K562 (cell line): ENCODE measurements around the gene SFXN2. TPM values are rescaled to one million over a fixed set of nuclear protein-coding genes. Genes with fewer than 3 reads are reported as not detected.

ENCODE experiments used
- CTCF ChIP-seq, 3 experiments: IDR thresholded peaks in 2 of 3; conservative IDR thresholded peaks in 1 of 3; 2 replicates each; pipeline ENCODE4 v1.5.1; 2011 to 2012; ENCODE audit warnings: low read length in 3 of 3, mild to moderate bottlenecking in 3 of 3, control low read depth in 2 of 3, improper control_type of control experiment in 1 of 3, inconsistent platforms in 1 of 3, low read depth in 1 of 3, mixed read lengths in 1 of 3, moderate library complexity in 1 of 3; ENCODE audit not compliant: insufficient read depth in 2 of 3
- EZH2 ChIP-seq: IDR thresholded peaks from 2 replicates; pipeline ENCODE4 v1.6.1; 2012; ENCODE audit warnings: low read depth, mild to moderate bottlenecking, inconsistent platforms, low read length, borderline replicate concordance
- FOXK2 ChIP-seq, 2 experiments: fragments of 450-650 bp; IDR thresholded peaks in 1 of 2; conservative IDR thresholded peaks in 1 of 2; 2 replicates each; pipeline ENCODE4 v1.6.1; 2016; ENCODE audit warnings: low read depth in 2 of 2, mild to moderate bottlenecking in 1 of 2
- HIVEP1 ChIP-seq: fragments of 250-450 bp; sonication (Bioruptor Pico); IDR thresholded peaks from 2 replicates; pipeline ENCODE4 v1.4.0; 2020; ENCODE audit warnings: mild to moderate bottlenecking
- MAZ ChIP-seq, 2 experiments: fragments of 450-650 bp in 1 of 2; sonication (generic) in 1 of 2; formaldehyde crosslinking; IDR thresholded peaks in 1 of 2; conservative IDR thresholded peaks in 1 of 2; 2 replicates each; pipeline versions ENCODE4 v1.4.0 to v1.5.0; 2020; ENCODE audit warnings: mild to moderate bottlenecking in 1 of 2, missing genetic modification reagents in 1 of 2
- MLLT1 ChIP-seq, 2 experiments: fragments of 450-650 bp; IDR thresholded peaks; 2 replicates each; pipeline ENCODE4 v1.6.1; 2016
- MNT ChIP-seq, 2 experiments: fragments of 450-650 bp; conservative IDR thresholded peaks; 2 replicates each; pipeline ENCODE4 v1.6.1; 2017; ENCODE audit warnings: mild to moderate bottlenecking in 2 of 2, moderate library complexity in 2 of 2
- NKRF ChIP-seq: fragments of 450-650 bp; IDR thresholded peaks from 2 replicates; pipeline ENCODE4 v1.6.1; 2016; ENCODE audit warnings: borderline replicate concordance
- PURB ChIP-seq: sonication (generic); formaldehyde crosslinking; IDR thresholded peaks from 2 replicates; pipeline ENCODE4 v1.9.0; 2021; ENCODE audit warnings: low read depth, mild to moderate bottlenecking, missing genetic modification reagents
- RFX7 ChIP-seq: fragments of 250-450 bp; sonication (Bioruptor Pico); IDR thresholded peaks from 2 replicates; pipeline ENCODE4 v1.5.1; 2021; ENCODE audit warnings: mild to moderate bottlenecking
- SMC3 ChIP-seq: conservative IDR thresholded peaks from 2 replicates; pipeline ENCODE4 v1.6.1; 2011; ENCODE audit warnings: low read depth, low read length, improper control_type of control experiment; ENCODE audit not compliant: insufficient read depth
- SP1 ChIP-seq: sonication (generic); formaldehyde crosslinking; IDR thresholded peaks from 2 replicates; pipeline ENCODE4 v1.8.1; 2022; ENCODE audit warnings: mild to moderate bottlenecking, missing genetic modification reagents
- TSC22D4 ChIP-seq: fragments of 450-650 bp; IDR thresholded peaks from 2 replicates; pipeline ENCODE4 v1.6.1; 2016; ENCODE audit warnings: missing genetic modification characterization, missing biosample characterization, control low read depth
- ZBTB17 ChIP-seq: fragments of 450-650 bp; formaldehyde crosslinking; IDR thresholded peaks from 2 replicates; pipeline ENCODE4 v1.4.0; 2020; ENCODE audit warnings: mild to moderate bottlenecking
- ZBTB33 ChIP-seq: sonication (generic); formaldehyde crosslinking; IDR thresholded peaks from 2 replicates; pipeline ENCODE4 v1.8.1; 2023; ENCODE audit warnings: mild to moderate bottlenecking, missing genetic modification reagents
- ZKSCAN1 ChIP-seq: fragments of 150-350 bp; IDR thresholded peaks from 2 replicates; pipeline ENCODE4 v1.6.1; 2016; ENCODE audit warnings: low read depth, low read length
- polyA plus RNA-seq, 8 experiments: library from polyadenylated mRNA; depleted of rRNA in 4 of 8; stranded (reverse) in 5 of 8; unstranded in 3 of 8; fragments of >200 nt; fragmentation: Nextera tagmentation in 2 of 8; fragmentation: Illumina TruSeq in 1 of 8; extraction: Ambion mirVana in 2 of 8; extraction: Trizol in 1 of 8; gene quantifications; 2 replicates each; pipeline versions ENCODE4 v1.2.1 to v1.2.3, GENCODE V29; 2011 to 2014; ENCODE audit warnings: inconsistent platforms in 1 of 8, missing spikeins in 1 of 8
- total RNA-seq, 7 experiments: library from RNA; depleted of rRNA in 6 of 7; stranded (reverse); fragments of >200 nt in 6 of 7; fragmentation: Illumina TruSeq in 2 of 7; extraction: Trizol in 2 of 7; gene quantifications; 2 replicates each; pipeline versions ENCODE4 v1.2.1 to v1.2.3, GENCODE V29; 2011 to 2021; ENCODE audit warnings: low replicate concordance in 1 of 7

The SFXN2 gene
- total and polyA plus RNA-seq, 9 of the 15 experiments (the other 6 are each of a cell fraction or from before 2014, with no cell fraction given), result 7.3 to 23.8 (median 15.7) TPM

GRCh38 chr10:102729029-102730026, 14.9 kb downstream of the SFXN2 start (continued):
- TF ChIP-seq MAZ (CRISPR knock-in tag; conservative IDR thresholded peaks at IDR 0.05 in 1 of 2, IDR thresholded peaks at IDR 0.05 in 1 of 2) (0 out of 4 replicates have a peak, but pooled peaks of 1 of the 2 experiments have one; percentile 9), CTCF (IDR thresholded peaks at IDR 0.05 in 2 of 3, conservative IDR thresholded peaks at IDR 0.05 in 1 of 3; ENCODE audit: insufficient read depth in 2 of 3, low read depth in 1 of 3, low read length in 3 of 3) (peak; percentile 79 to 86 (median 82)), EZH2 (no peak), ZBTB17 (CRISPR knock-in tag) (no peak), ZKSCAN1 (no peak), SMC3 (peak; percentile 80), TSC22D4 (tag) (no peak), ZBTB33 (CRISPR knock-in tag) (peak; percentile 65; the same call in 1 of the 2 replicates), MLLT1 (IDR thresholded peaks at IDR 0.05) (no peak), PURB (CRISPR knock-in tag) (no peak), RFX7 (no peak), NKRF (no peak), FOXK2 (conservative IDR thresholded peaks at IDR 0.05 in 1 of 2, IDR thresholded peaks at IDR 0.05 in 1 of 2; ENCODE audit: low read depth in 2 of 2) (peak; percentile 58 to 69; a peak in 3 of 4 replicates), MNT (conservative IDR thresholded peaks at IDR 0.05) (0 out of 4 replicates have a peak, but pooled peaks of 1 of the 2 experiments have one; percentile 25), SP1 (CRISPR knock-in tag) (no peak), HIVEP1 (CRISPR knock-in tag) (no peak)
